Stimulated activated CD4-positive, alpha-beta T cell treated with anti-CD3 and anti-CD28 coated beads, Interleukin-12 subunit alpha, Interleukin-12 subunit beta, amount 100 ng/mL, for 48 hours (primary cell): ENCODE data around the gene ZFR2.
"Not testable (repeated sequence)": the region's sequence is repeated elsewhere in the genome, so short reads cannot be mapped to it uniquely, and the experiment has no call there.

Experiments
- DNase-seq, 3 donors: peaks; one replicate each; pipeline ENCODE4 v3.0.0-alpha.2; 2020; ENCODE audit warnings: low read depth in 2 of 3, low spot score in 1 of 3

The ZFR2 gene

GRCh38 chr19:3816566-3817218 is 52.1 kb downstream of the ZFR2 start:
- no peak for DNase-seq

- DNase-seq, result not testable (repeated sequence)
Measured at GRCh38 chr19:3816148-3816547, 52.7 kb downstream of the ZFR2 start.

- DNase-seq, result no peak
Measured at GRCh38 chr19:3814648-3815047, 54.2 kb downstream of the ZFR2 start.

GRCh38 chr19:3813473-3814392 is 55.1 kb downstream of the ZFR2 start:
- DNase-seq, result no peak

GRCh38 chr19:3810708-3811355 is 58.0 kb downstream of the ZFR2 start:
- no peak for DNase-seq

- DNase-seq, result no peak
Measured at GRCh38 chr19:3809881-3810707, 58.7 kb downstream of the ZFR2 start.

GRCh38 chr19:3808420-3809143 is 60.3 kb downstream of the ZFR2 start:
- no peak for DNase-seq

GRCh38 chr19:3807574-3808354 is 61.1 kb downstream of the ZFR2 start:
- no peak for DNase-seq

- no peak for DNase-seq
Measured at GRCh38 chr19:3807131-3807480, 61.7 kb downstream of the ZFR2 start.

GRCh38 chr19:3805859-3806258 is 63.0 kb downstream of the ZFR2 start:
- no peak for DNase-seq

GRCh38 chr19:3804429-3804828 is 64.4 kb downstream of the ZFR2 start:
- DNase-seq, result no peak

- DNase-seq, result no peak
Measured at GRCh38 chr19:3803986-3804385, 64.9 kb downstream of the ZFR2 start.

GRCh38 chr19:3803114-3803888 is 65.5 kb downstream of the ZFR2 start:
- DNase-seq, result no peak

GRCh38 chr19:3801412-3802096 is 67.3 kb downstream of the ZFR2 start:
- peak in 1 of 3 donors; percentile 43 for DNase-seq

GRCh38 chr19:3800996-3801395 is 67.8 kb downstream of the ZFR2 start:
- DNase-seq, result no peak

- no peak for DNase-seq
Measured at GRCh38 chr19:3798137-3798536, 70.7 kb downstream of the ZFR2 start.

- no peak for DNase-seq
Measured at GRCh38 chr19:3796358-3796757, 72.5 kb downstream of the ZFR2 start.

- no peak for DNase-seq
Measured at GRCh38 chr19:3793799-3794198, 75.0 kb downstream of the ZFR2 start.
